Gastroesophageal sphincter (tissue), 3 donors: ENCODE results near the gene BOLA1.

ENCODE experiments used
- POLR2A ChIP-seq, 2 donors: fragments of 450-650 bp; IDR thresholded peaks; one replicate each; pipeline ENCODE4 v1.6.1; 2017; ENCODE audit warnings: antibody characterized with exemption in 2 of 2, mild to moderate bottlenecking in 2 of 2, moderate library complexity in 1 of 2
- TF ChIP-seq, protein P1 (sequence below), 4 experiments: fragments of 200-600 bp in 2 of 4; fragments of 450-650 bp in 2 of 4; sonication (generic) in 1 of 4; IDR thresholded peaks; one replicate each; pipeline ENCODE4 v1.5.1; 2017 to 2019; ENCODE audit warnings: antibody characterized with exemption in 4 of 4, mild to moderate bottlenecking in 2 of 4, moderate library complexity in 2 of 4

DNA sequence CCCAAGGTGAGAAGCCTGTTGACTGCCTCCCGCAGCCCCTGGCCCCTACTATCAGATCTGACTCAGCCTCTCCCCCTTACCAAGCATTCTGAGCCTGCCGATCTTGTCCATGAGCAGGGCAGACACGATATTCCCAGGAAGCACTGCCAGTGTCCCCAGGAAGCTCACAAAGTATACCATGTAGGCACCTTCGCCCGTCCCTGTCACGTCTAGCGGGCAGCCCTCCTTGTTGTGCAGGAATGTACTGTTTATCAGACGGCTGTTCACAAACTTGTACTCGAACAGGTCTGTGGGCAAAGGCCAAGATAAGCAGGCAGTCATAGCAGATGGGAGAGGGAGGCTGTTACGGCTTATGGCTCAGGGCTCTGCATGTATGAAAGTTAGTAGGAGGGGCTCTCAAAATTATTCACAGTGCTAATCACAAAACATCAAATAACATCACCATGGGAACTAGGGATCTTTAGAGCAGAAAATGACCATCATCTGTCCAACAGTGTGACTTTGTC is 7.3 kb downstream of the BOLA1 start:
- no peak for TF ChIP-seq POLR2A (IDR thresholded peaks at IDR 0.05)
- TF ChIP-seq, protein P1, sequence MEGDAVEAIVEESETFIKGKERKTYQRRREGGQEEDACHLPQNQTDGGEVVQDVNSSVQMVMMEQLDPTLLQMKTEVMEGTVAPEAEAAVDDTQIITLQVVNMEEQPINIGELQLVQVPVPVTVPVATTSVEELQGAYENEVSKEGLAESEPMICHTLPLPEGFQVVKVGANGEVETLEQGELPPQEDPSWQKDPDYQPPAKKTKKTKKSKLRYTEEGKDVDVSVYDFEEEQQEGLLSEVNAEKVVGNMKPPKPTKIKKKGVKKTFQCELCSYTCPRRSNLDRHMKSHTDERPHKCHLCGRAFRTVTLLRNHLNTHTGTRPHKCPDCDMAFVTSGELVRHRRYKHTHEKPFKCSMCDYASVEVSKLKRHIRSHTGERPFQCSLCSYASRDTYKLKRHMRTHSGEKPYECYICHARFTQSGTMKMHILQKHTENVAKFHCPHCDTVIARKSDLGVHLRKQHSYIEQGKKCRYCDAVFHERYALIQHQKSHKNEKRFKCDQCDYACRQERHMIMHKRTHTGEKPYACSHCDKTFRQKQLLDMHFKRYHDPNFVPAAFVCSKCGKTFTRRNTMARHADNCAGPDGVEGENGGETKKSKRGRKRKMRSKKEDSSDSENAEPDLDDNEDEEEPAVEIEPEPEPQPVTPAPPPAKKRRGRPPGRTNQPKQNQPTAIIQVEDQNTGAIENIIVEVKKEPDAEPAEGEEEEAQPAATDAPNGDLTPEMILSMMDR (IDR thresholded peaks at IDR 0.05) = no peak
